BLaER1 treated with 17β-estradiol and CSF1 and Interleukin-3, amounts not matched to agents 10 nM and 100 nM (cell line): ENCODE results near the gene BORCS8.
"Not testable (repeated sequence)": the region's sequence is repeated elsewhere in the genome, so short reads cannot be mapped to it uniquely, and the experiment has no call there.

Experiments
- H3K27ac ChIP-seq, 11 experiments: shearing (Covaris generic); formaldehyde crosslinking; 2 replicates each; pipeline ENCODE4 v1.8.1; 2022
- H3K27me3 ChIP-seq, 11 experiments: shearing (Covaris generic); formaldehyde crosslinking; 2 replicates each; pipeline ENCODE4 v1.8.1; 2022
- H3K36me3 ChIP-seq, 11 experiments: shearing (Covaris generic); formaldehyde crosslinking; 2 replicates each; pipeline ENCODE4 v1.8.1; 2022
- H3K4me1 ChIP-seq, 10 experiments: shearing (Covaris generic); formaldehyde crosslinking; 2 replicates each; pipeline ENCODE4 v1.8.1; 2022
- H3K4me2 ChIP-seq, 11 experiments: shearing (Covaris generic); formaldehyde crosslinking; 2 replicates each; pipeline ENCODE4 v1.8.1; 2022
- H3K4me3 ChIP-seq, 10 experiments: shearing (Covaris generic); formaldehyde crosslinking; 2 replicates each; pipeline ENCODE4 v1.8.1; 2022
- H3K9ac ChIP-seq, 11 experiments: shearing (Covaris generic); formaldehyde crosslinking; 2 replicates each; pipeline ENCODE4 v1.8.1; 2022
- H3K9me3 ChIP-seq, 11 experiments: shearing (Covaris generic); formaldehyde crosslinking; replicated peaks in 1 of 11; 2 replicates each; pipeline ENCODE4 v1.8.1; 2022
- H4K20me1 ChIP-seq, 11 experiments: shearing (Covaris generic); formaldehyde crosslinking; 2 replicates each; pipeline ENCODE4 v1.8.1; 2022
- Cebpa-rat ChIP-seq, 11 experiments: shearing (Covaris generic); IDR thresholded peaks; 2 replicates each; pipeline ENCODE4 v1.8.1; 2022

Gene BORCS8

GRCh38 chr19:19154768-19155494, 37.0 kb downstream of the BORCS8 start:
- peaks cover 0 to 12% (median 4%) of the 10 kb centered on the region in 11 experiments; a peak in 8 of 22 replicates for H3K9me3 ChIP-seq
- H4K20me1 ChIP-seq, result peaks cover 0 to 7% (median 0%) of the 10 kb centered on the region in 11 experiments; a peak in 1 of 22 replicates
- H3K4me3 ChIP-seq, result no peak overlapping the region
- H3K9ac ChIP-seq, result no peak overlapping the region
- H3K4me2 ChIP-seq, result no peak overlapping the region
- no peak overlapping the region for H3K27ac ChIP-seq
- TF ChIP-seq Cebpa-rat (IDR thresholded peaks at IDR 0.05), result no peak
- no peaks in the 10 kb centered on the region for H3K27me3 ChIP-seq
- peaks cover 16 to 30% (median 22%) of the 10 kb centered on the region in 11 experiments; a peak in 21 of 22 replicates for H3K36me3 ChIP-seq
- peaks cover 0 to 21% (median 7%) of the 10 kb centered on the region in 10 experiments; a peak in 16 of 20 replicates for H3K4me1 ChIP-seq

- no peak for TF ChIP-seq Cebpa-rat (IDR thresholded peaks at IDR 0.05)
- Histone ChIP-seq H3K9ac (no peak overlapping the region; a peak in 2 of 22 replicates), H3K27ac (no peak overlapping the region)
Measured at GRCh38 chr19:19152668-19153384, 39.1 kb downstream of the BORCS8 start.

GRCh38 chr19:19151418-19151817, 40.5 kb downstream of the BORCS8 start:
- no peak overlapping the region for H3K4me2 ChIP-seq
- H3K9ac ChIP-seq, result peak overlapping the region in 2 of 11 experiments; percentile 7 to 23; a peak in 2 of 22 replicates
- H3K4me1 ChIP-seq, result peaks cover 0 to 6% (median 0%) of the 10 kb centered on the region in 10 experiments; a peak in 4 of 20 replicates
- H3K27ac ChIP-seq, result no peak overlapping the region
- peaks cover 0 to 4% (median 0%) of the 10 kb centered on the region in 11 experiments; a peak in 1 of 22 replicates for H4K20me1 ChIP-seq
- no peak for TF ChIP-seq Cebpa-rat (IDR thresholded peaks at IDR 0.05)
- no peaks in the 10 kb centered on the region for H3K27me3 ChIP-seq
- H3K36me3 ChIP-seq, result peaks cover 26 to 51% (median 40%) of the 10 kb centered on the region in 11 experiments
- no peak overlapping the region for H3K4me3 ChIP-seq
- peaks cover 0 to 12% (median 4%) of the 10 kb centered on the region in 11 experiments; a peak in 8 of 22 replicates for H3K9me3 ChIP-seq

More at GRCh38 chr19:19152668-19153384, 39.1 kb downstream of the BORCS8 start:
- H3K36me3 ChIP-seq, result peaks cover 20 to 47% (median 33%) of the 10 kb centered on the region in 11 experiments
- no peaks in the 10 kb centered on the region for H3K27me3 ChIP-seq
- H3K4me3 ChIP-seq, result no peak overlapping the region
- H3K4me2 ChIP-seq, result peak overlapping the region in 2 of 11 experiments; percentile 6 to 13; a peak in 2 of 22 replicates
- H4K20me1 ChIP-seq, result peaks cover 0 to 4% (median 0%) of the 10 kb centered on the region in 11 experiments; a peak in 1 of 22 replicates
- H3K4me1 ChIP-seq, result peaks cover 0 to 10% (median 0%) of the 10 kb centered on the region in 10 experiments; a peak in 4 of 20 replicates
- peaks cover 0 to 12% (median 4%) of the 10 kb centered on the region in 11 experiments; a peak in 8 of 22 replicates for H3K9me3 ChIP-seq

GRCh38 chr19:19149435-19149834, 42.5 kb downstream of the BORCS8 start:
- Histone ChIP-seq H3K4me3 (no peak overlapping the region), H3K4me2 (no peak overlapping the region), H3K27me3 (no peaks in the 10 kb centered on the region), H3K27ac (no peak overlapping the region), H4K20me1 (no peaks in the 10 kb centered on the region; a peak in 1 of 22 replicates), H3K9me3 (no peaks in the 10 kb centered on the region), H3K36me3 (peaks cover 12 to 32% (median 28%) of the 10 kb centered on the region in 11 experiments; a peak in 20 of 22 replicates), H3K4me1 (peaks cover 0 to 22% (median 11%) of the 10 kb centered on the region in 10 experiments; a peak in 15 of 20 replicates), H3K9ac (no peak overlapping the region)
- no peak for TF ChIP-seq Cebpa-rat (IDR thresholded peaks at IDR 0.05)

- peaks cover 12 to 32% (median 28%) of the 10 kb centered on the region in 11 experiments; a peak in 20 of 22 replicates for H3K36me3 ChIP-seq
Measured at GRCh38 chr19:19148504-19148903, 43.4 kb downstream of the BORCS8 start.

GRCh38 chr19:19147344-19147743, 44.6 kb downstream of the BORCS8 start:
- H3K4me3 ChIP-seq, result no peak overlapping the region

More at GRCh38 chr19:19148504-19148903, 43.4 kb downstream of the BORCS8 start:
- not testable (repeated sequence) for H3K9me3 ChIP-seq, H4K20me1 ChIP-seq, H3K9ac ChIP-seq, H3K4me3 ChIP-seq, H3K27me3 ChIP-seq, H3K4me2 ChIP-seq, H3K27ac ChIP-seq
- H3K4me1 ChIP-seq, result peaks cover 0 to 31% (median 20%) of the 10 kb centered on the region in 10 experiments; a peak in 15 of 20 replicates

GRCh38 chr19:19146865-19147264, 45.1 kb downstream of the BORCS8 start:
- H3K4me3 ChIP-seq, result no peak overlapping the region
- H3K9me3 ChIP-seq, result no peaks in the 10 kb centered on the region
- H3K27me3 ChIP-seq, result no peaks in the 10 kb centered on the region
- no peak overlapping the region for H3K4me2 ChIP-seq
- no peak for TF ChIP-seq Cebpa-rat (IDR thresholded peaks at IDR 0.05)
- H3K4me1 ChIP-seq, result peaks cover 0 to 32% (median 20%) of the 10 kb centered on the region in 10 experiments; a peak in 15 of 20 replicates
- no peak overlapping the region for H3K9ac ChIP-seq
- H3K36me3 ChIP-seq, result peaks cover 12 to 32% (median 28%) of the 10 kb centered on the region in 11 experiments; a peak in 20 of 22 replicates
- no peak overlapping the region for H3K27ac ChIP-seq
- H4K20me1 ChIP-seq, result no peaks in the 10 kb centered on the region; a peak in 1 of 22 replicates

More at GRCh38 chr19:19147344-19147743, 44.6 kb downstream of the BORCS8 start:
- H3K27ac ChIP-seq, result no peak overlapping the region
- H3K9ac ChIP-seq, result no peak overlapping the region
- peaks cover 0 to 32% (median 20%) of the 10 kb centered on the region in 10 experiments; a peak in 15 of 20 replicates for H3K4me1 ChIP-seq
- no peak overlapping the region for H3K4me2 ChIP-seq
- no peak for TF ChIP-seq Cebpa-rat (IDR thresholded peaks at IDR 0.05)
- H3K36me3 ChIP-seq, result peaks cover 12 to 32% (median 28%) of the 10 kb centered on the region in 11 experiments; a peak in 20 of 22 replicates
- no peaks in the 10 kb centered on the region for H3K9me3 ChIP-seq
- no peaks in the 10 kb centered on the region; a peak in 1 of 22 replicates for H4K20me1 ChIP-seq
- H3K27me3 ChIP-seq, result no peaks in the 10 kb centered on the region

GRCh38 chr19:19145684-19146608, 46.0 kb downstream of the BORCS8 start:
- H3K27me3 ChIP-seq, result no peaks in the 10 kb centered on the region
- peaks cover 12 to 32% (median 28%) of the 10 kb centered on the region in 11 experiments; a peak in 20 of 22 replicates for H3K36me3 ChIP-seq
- peak overlapping the region in 9 of 11 experiments; percentile 28 to 67 (median 56); a peak in 14 of 22 replicates for H3K9ac ChIP-seq
- H3K4me2 ChIP-seq, result peak overlapping the region; percentile 26 to 60 (median 56); a peak in 19 of 22 replicates
- H3K4me1 ChIP-seq, result peaks cover 0 to 26% (median 18%) of the 10 kb centered on the region in 10 experiments; a peak in 15 of 20 replicates
- no peaks in the 10 kb centered on the region; a peak in 1 of 22 replicates for H4K20me1 ChIP-seq
- H3K27ac ChIP-seq, result peak overlapping the region in 9 of 11 experiments; percentile 49 to 76 (median 71); a peak in 18 of 22 replicates
- no peak overlapping the region for H3K4me3 ChIP-seq
- no peak for TF ChIP-seq Cebpa-rat (IDR thresholded peaks at IDR 0.05)
- no peaks in the 10 kb centered on the region for H3K9me3 ChIP-seq
